CD4-positive, alpha-beta memory T cell (primary cell): ENCODE results near the gene TELO2. TPM values are rescaled to one million over a fixed set of nuclear protein-coding genes. Genes with fewer than 3 reads are reported as not detected.

Source experiments
- CTCF ChIA-PET: fragments of 350-600 bp; sonication (Branson Sonifier 250); formaldehyde crosslinking; loops from one replicate; lab custom pipeline; 2021; ENCODE audit warnings: inconsistent platforms; ENCODE audit not compliant: partially characterized antibody; lab: Charles Lee
- POLR2A ChIA-PET: fragments of 350-600 bp; sonication (Branson Sonifier 250); formaldehyde crosslinking; loops from one replicate; lab custom pipeline; 2021; ENCODE audit not compliant: partially characterized antibody; lab: Charles Lee
- DNase-seq, 5 donors: peaks; one replicate each; pipeline versions ENCODE4 v3.0.0 to v3.0.0-alpha.2; 2020 to 2022; ENCODE audit warnings: mixed read lengths in 1 of 5
- H3K27ac ChIP-seq: one replicate; pipeline ENCODE4 v1.7.0; 2013; ENCODE audit warnings: low read depth, low read length
- H3K27me3 ChIP-seq: 2 replicates; pipeline ENCODE4 v1.7.0; 2013; ENCODE audit warnings: mild to moderate bottlenecking, low read length, moderate library complexity; ENCODE audit not compliant: insufficient read depth
- H3K36me3 ChIP-seq: 2 replicates; pipeline ENCODE4 v1.7.0; 2013; ENCODE audit warnings: mild to moderate bottlenecking, low read length, moderate library complexity; ENCODE audit not compliant: insufficient read depth
- H3K4me1 ChIP-seq: 2 replicates; pipeline ENCODE4 v1.7.0; 2013; ENCODE audit warnings: mild to moderate bottlenecking, low read length, moderate library complexity; ENCODE audit not compliant: insufficient read depth
- H3K4me3 ChIP-seq, 2 donors: one replicate each; pipeline ENCODE4 v1.7.0; 2013; ENCODE audit warnings: low read length in 2 of 2, mild to moderate bottlenecking in 1 of 2
- H3K9me3 ChIP-seq, 2 donors: one replicate each; pipeline ENCODE4 v1.7.0; 2013; ENCODE audit warnings: low read length in 2 of 2, control low read depth in 1 of 2; ENCODE audit not compliant: control insufficient read depth in 1 of 2
- H3K27ac Mint-ChIP-seq, 7 donors: one replicate each; pipeline ENCODE4 v1.8.0; 2020 to 2021; ENCODE audit warnings: mixed read lengths in 7 of 7, mild to moderate bottlenecking in 6 of 7, inconsistent platforms in 3 of 7, moderate library complexity in 3 of 7
- H3K27me3 Mint-ChIP-seq, 2 donors: one replicate each; pipeline ENCODE4 v1.8.0; 2020 to 2021; ENCODE audit warnings: mixed read lengths in 2 of 2
- H3K36me3 Mint-ChIP-seq, 2 donors: one replicate each; pipeline ENCODE4 v1.8.0; 2020 to 2021; ENCODE audit warnings: mixed read lengths in 2 of 2, inconsistent platforms in 1 of 2, mild to moderate bottlenecking in 1 of 2
- H3K4me1 Mint-ChIP-seq, 4 donors: one replicate each; pipeline ENCODE4 v1.8.0; 2020 to 2021; ENCODE audit warnings: mixed read lengths in 4 of 4, mild to moderate bottlenecking in 1 of 4
- H3K4me3 Mint-ChIP-seq, 8 donors: one replicate each; pipeline ENCODE4 v1.8.0; 2020 to 2021; ENCODE audit warnings: mixed read lengths in 8 of 8, mild to moderate bottlenecking in 7 of 8, moderate library complexity in 6 of 8, inconsistent platforms in 3 of 8
- H3K9me3 Mint-ChIP-seq, 8 donors: one replicate each; pipeline ENCODE4 v1.8.0; 2020 to 2021; ENCODE audit warnings: mixed read lengths in 8 of 8, mild to moderate bottlenecking in 5 of 8, inconsistent platforms in 3 of 8, moderate library complexity in 1 of 8
- intact Hi-C: fragments of 100-400 bp; cut with micrococcal nuclease; formaldehyde crosslinking; loops from one replicate; pipeline ENCODE4 v1.15.1; 2023
- polyA plus RNA-seq, 2 donors: library from polyadenylated mRNA; unstranded; fragments of 300-500 nt; fragmentation: Illumina TruSeq; gene quantifications; one replicate each; pipeline ENCODE4 v1.2.3, GENCODE V29; 2021
- total RNA-seq, 2 experiments: library from RNA; stranded (reverse); gene quantifications; one replicate each; pipeline ENCODE4 v1.2.3, GENCODE V29; 2021

The TELO2 gene
- total and polyA plus RNA-seq, 4 experiments from 2014 or later, result 11.3 to 56.0 (median 34.9) TPM

DNA sequence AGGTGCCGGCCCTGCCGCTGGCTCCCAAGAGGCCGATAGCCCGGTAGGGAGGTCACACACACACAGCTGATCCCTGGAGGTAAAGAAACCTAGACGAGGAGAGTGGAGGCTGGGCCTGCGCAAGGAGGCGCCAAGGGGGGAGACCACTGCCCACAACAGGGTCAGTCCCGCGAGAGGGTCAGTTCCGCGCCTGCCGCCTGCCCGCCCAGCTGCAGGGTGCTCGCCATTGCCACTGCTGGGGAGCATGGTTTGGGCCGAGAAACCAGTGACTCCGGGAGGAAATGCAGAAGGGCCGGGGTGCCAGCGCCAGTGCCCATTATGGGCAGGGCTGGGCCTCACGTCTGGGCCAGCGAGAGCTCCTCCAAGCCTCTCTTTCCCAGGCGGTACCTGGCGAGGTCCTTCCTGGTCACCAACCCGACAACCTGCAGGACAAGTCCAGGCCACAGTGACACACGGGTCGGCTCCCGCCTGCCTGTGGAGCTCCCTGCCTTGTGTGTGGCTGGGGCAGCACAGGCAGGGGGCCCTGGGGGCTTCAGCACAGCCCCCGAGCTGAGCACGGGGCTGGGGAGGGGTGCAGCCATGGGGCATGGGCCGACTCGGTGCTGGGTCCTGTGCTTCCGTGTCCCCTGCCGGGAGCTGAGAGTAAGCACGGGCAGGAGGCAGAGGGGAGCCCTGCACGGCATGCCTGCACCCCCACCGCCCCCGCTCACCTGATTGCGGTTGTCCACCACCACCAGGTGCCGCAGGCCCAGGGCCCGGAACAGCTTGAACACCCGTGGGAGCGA lies 46.7 kb upstream of the TELO2 start:
- Histone ChIP-seq H3K9me3 (no peaks in the 10 kb centered on the region), H3K27ac (no peak overlapping the region), H3K4me1 (no peaks in the 10 kb centered on the region), H3K4me3 (no peak overlapping the region), H3K36me3 (no peaks in the 10 kb centered on the region), H3K27me3 (no peaks in the 10 kb centered on the region)
- no peak overlapping the region for H3K4me3 Mint-ChIP-seq
- ChIA-PET CTCF (no interaction called here), POLR2A (no interaction called here)
- no peak overlapping the region for H3K27ac Mint-ChIP-seq
- DNase-seq, result no peak
- intact Hi-C loops, result no loop called here
- H3K4me1 Mint-ChIP-seq, result no peaks in the 10 kb centered on the region
- no peaks in the 10 kb centered on the region for H3K27me3 Mint-ChIP-seq
- peaks cover 2 to 12% of the 10 kb centered on the region in 2 donors for H3K36me3 Mint-ChIP-seq
- H3K9me3 Mint-ChIP-seq, result no peaks in the 10 kb centered on the region

- Histone ChIP-seq H3K4me1 (no peaks in the 10 kb centered on the region), H3K27me3 (no peaks in the 10 kb centered on the region), H3K4me3 (no peak overlapping the region), H3K27ac (no peak overlapping the region), H3K9me3 (no peaks in the 10 kb centered on the region), H3K36me3 (no peaks in the 10 kb centered on the region)
- CTCF ChIA-PET, result no interaction called here
- intact Hi-C loops, result no loop called here
- H3K4me3 Mint-ChIP-seq, result no peak overlapping the region
- no peaks in the 10 kb centered on the region for H3K27me3 Mint-ChIP-seq
- H3K9me3 Mint-ChIP-seq, result no peaks in the 10 kb centered on the region
- POLR2A ChIA-PET, result no interaction called here
- H3K27ac Mint-ChIP-seq, result peak overlapping the region in 1 of 7 donors; percentile 35
- peaks cover 6 to 15% of the 10 kb centered on the region in 2 donors for H3K36me3 Mint-ChIP-seq
- no peak for DNase-seq
- H3K4me1 Mint-ChIP-seq, result no peaks in the 10 kb centered on the region
Measured at GRCh38 chr16:1447965-1448364, 45.2 kb upstream of the TELO2 start.

DNA sequence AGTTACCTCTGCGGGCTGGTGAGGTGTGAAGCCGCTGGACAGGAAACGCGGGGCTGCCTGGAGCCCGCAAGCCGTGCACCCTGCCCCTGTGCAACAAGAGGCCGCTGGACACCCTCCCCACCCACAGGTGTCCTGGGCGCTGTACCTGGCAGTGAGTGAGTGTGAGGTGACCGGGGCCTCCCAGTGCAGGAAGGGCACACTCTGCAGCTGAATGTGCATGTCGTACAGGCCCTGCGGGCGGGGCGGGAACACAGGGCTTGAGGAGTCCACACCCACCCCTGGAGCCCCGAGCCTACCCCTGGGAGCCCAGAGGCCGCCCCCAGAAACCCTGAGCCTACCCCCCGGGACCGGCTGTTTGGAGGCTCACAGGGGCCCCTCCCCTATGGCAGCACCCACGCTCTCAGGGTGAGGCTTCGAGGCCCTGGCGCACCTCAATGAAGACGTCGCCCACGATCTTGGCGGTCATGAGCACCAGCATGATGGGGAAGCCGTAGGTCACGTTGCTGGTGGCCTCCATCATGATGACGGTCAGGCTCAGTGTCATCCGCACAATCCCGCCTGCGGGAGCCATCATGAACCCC lies 44.5 kb upstream of the TELO2 start:
- Histone ChIP-seq H3K36me3 (peaks cover 2% of the 10 kb centered on the region), H3K4me1 (no peaks in the 10 kb centered on the region), H3K4me3 (no peak overlapping the region), H3K27me3 (no peaks in the 10 kb centered on the region), H3K9me3 (no peaks in the 10 kb centered on the region), H3K27ac (no peak overlapping the region)
- POLR2A ChIA-PET, result no interaction called here
- CTCF ChIA-PET, result no interaction called here
- no peak overlapping the region for H3K4me3 Mint-ChIP-seq
- no peaks in the 10 kb centered on the region for H3K27me3 Mint-ChIP-seq
- H3K4me1 Mint-ChIP-seq, result no peaks in the 10 kb centered on the region
- intact Hi-C loops, result no loop called here
- no peak for DNase-seq
- H3K9me3 Mint-ChIP-seq, result no peaks in the 10 kb centered on the region
- H3K27ac Mint-ChIP-seq, result no peak overlapping the region
- H3K36me3 Mint-ChIP-seq, result peaks cover 6 to 18% of the 10 kb centered on the region in 2 donors

- H3K27ac Mint-ChIP-seq, result no peak overlapping the region
- H3K36me3 ChIP-seq, result peaks cover 5% of the 10 kb centered on the region
Measured at GRCh38 chr16:1449201-1449788, 43.9 kb upstream of the TELO2 start.

GRCh38 chr16:1450218-1450617 lies 42.9 kb upstream of the TELO2 start:
- H3K9me3 Mint-ChIP-seq, result no peaks in the 10 kb centered on the region
- Histone ChIP-seq H3K9me3 (no peaks in the 10 kb centered on the region), H3K4me3 (no peak overlapping the region), H3K4me1 (no peaks in the 10 kb centered on the region), H3K27me3 (no peaks in the 10 kb centered on the region), H3K27ac (no peak overlapping the region), H3K36me3 (peaks cover 5% of the 10 kb centered on the region)
- DNase-seq, result no peak
- intact Hi-C loops, result no loop called here
- H3K27me3 Mint-ChIP-seq, result no peaks in the 10 kb centered on the region
- no peak overlapping the region for H3K27ac Mint-ChIP-seq
- H3K4me3 Mint-ChIP-seq, result no peak overlapping the region
- no peaks in the 10 kb centered on the region for H3K4me1 Mint-ChIP-seq
- H3K36me3 Mint-ChIP-seq, result peaks cover 6 to 24% of the 10 kb centered on the region in 2 donors
- POLR2A ChIA-PET, result no interaction called here
- CTCF ChIA-PET, result no interaction called here

More at GRCh38 chr16:1449201-1449788, 43.9 kb upstream of the TELO2 start:
- Histone ChIP-seq H3K27me3 (no peaks in the 10 kb centered on the region), H3K4me1 (no peaks in the 10 kb centered on the region), H3K27ac (no peak overlapping the region), H3K9me3 (no peaks in the 10 kb centered on the region), H3K4me3 (no peak overlapping the region)
- intact Hi-C loops, result no loop called here
- H3K36me3 Mint-ChIP-seq, result peaks cover 6 to 22% of the 10 kb centered on the region in 2 donors
- ChIA-PET CTCF (no interaction called here), POLR2A (no interaction called here)
- H3K4me3 Mint-ChIP-seq, result no peak overlapping the region
- no peak for DNase-seq
- no peaks in the 10 kb centered on the region for H3K9me3 Mint-ChIP-seq
- no peaks in the 10 kb centered on the region for H3K27me3 Mint-ChIP-seq
- H3K4me1 Mint-ChIP-seq, result no peaks in the 10 kb centered on the region

GRCh38 chr16:1450841-1451240 lies 42.3 kb upstream of the TELO2 start:
- ChIA-PET POLR2A (no interaction called here), CTCF (no interaction called here)
- no peaks in the 10 kb centered on the region for H3K4me1 Mint-ChIP-seq
- peaks cover 6 to 24% of the 10 kb centered on the region in 2 donors for H3K36me3 Mint-ChIP-seq
- Histone ChIP-seq H3K4me1 (no peaks in the 10 kb centered on the region), H3K27ac (no peak overlapping the region), H3K4me3 (no peak overlapping the region), H3K36me3 (peaks cover 5% of the 10 kb centered on the region), H3K9me3 (no peaks in the 10 kb centered on the region), H3K27me3 (no peaks in the 10 kb centered on the region)
- intact Hi-C loops, result no loop called here
- DNase-seq, result no peak
- no peaks in the 10 kb centered on the region for H3K9me3 Mint-ChIP-seq
- no peak overlapping the region for H3K4me3 Mint-ChIP-seq
- no peaks in the 10 kb centered on the region for H3K27me3 Mint-ChIP-seq
- no peak overlapping the region for H3K27ac Mint-ChIP-seq

DNA sequence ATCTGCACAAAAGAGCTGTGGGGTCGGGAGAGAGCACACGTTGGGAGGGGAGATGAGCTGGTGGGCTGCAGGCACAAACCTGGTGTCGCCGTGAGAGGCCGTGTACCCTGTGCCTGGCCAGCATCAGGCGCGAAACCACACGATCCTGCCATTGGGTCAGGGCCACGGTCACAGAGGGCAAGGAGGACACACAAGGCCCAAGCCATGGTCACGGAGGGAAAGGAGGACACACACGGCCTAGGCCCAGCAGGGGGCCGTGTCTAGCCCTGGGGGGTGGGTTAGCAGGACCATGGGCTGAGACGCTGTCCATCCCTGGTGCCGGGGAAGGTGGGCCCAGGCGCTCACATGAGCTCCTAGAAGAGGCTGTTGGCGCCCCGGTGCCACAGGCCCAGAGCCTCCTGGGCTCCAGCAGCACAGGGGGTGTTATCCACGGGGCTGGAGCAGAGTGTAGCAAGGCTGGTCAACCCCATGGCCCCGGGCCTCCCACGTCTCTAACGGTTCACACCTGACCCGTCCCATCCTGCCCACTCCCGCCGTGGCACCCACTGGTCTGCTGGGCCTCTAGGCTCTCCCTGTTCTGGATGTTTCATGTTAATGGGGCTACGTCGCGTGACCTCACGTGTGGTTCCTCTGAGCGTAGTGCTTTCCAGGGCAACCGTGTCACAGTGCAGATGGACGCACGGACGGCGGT lies 41.3 kb upstream of the TELO2 start:
- no peaks in the 10 kb centered on the region for H3K27me3 Mint-ChIP-seq
- POLR2A ChIA-PET, result no interaction called here
- Histone ChIP-seq H3K9me3 (no peaks in the 10 kb centered on the region), H3K27ac (no peak overlapping the region), H3K27me3 (no peaks in the 10 kb centered on the region), H3K4me1 (no peaks in the 10 kb centered on the region), H3K36me3 (peaks cover 5% of the 10 kb centered on the region), H3K4me3 (no peak overlapping the region)
- CTCF ChIA-PET, result no interaction called here
- no peaks in the 10 kb centered on the region for H3K9me3 Mint-ChIP-seq
- peaks cover 6 to 23% of the 10 kb centered on the region in 2 donors for H3K36me3 Mint-ChIP-seq
- no peak overlapping the region for H3K4me3 Mint-ChIP-seq
- H3K27ac Mint-ChIP-seq, result peak overlapping the region in 2 of 7 donors; percentile 17 to 63
- DNase-seq, result no peak
- H3K4me1 Mint-ChIP-seq, result no peaks in the 10 kb centered on the region
- intact Hi-C loops, result no loop called here
